Stomach (tissue), 9 donors: ENCODE results near the gene S100A9. TPM values are rescaled to one million over a fixed set of nuclear protein-coding genes. Genes with fewer than 3 reads are reported as not detected.

Experiments
- DNase-seq, 2 donors: peaks; one replicate each; pipeline versions ENCODE4 v3.0.0 to v3.0.0-alpha.2; 2013 to 2019
- H3K27ac ChIP-seq, 5 donors: fragments of 200-600 bp in 4 of 5; sonication (generic) in 4 of 5; one replicate each; pipeline ENCODE4 v1.5.1; 2013 to 2019; ENCODE audit warnings: mild to moderate bottlenecking in 1 of 5, moderate library complexity in 1 of 5
- H3K27me3 ChIP-seq, 3 donors: fragments of 200-600 bp; sonication (generic); one replicate each; pipeline ENCODE4 v1.5.1; 2017 to 2019; ENCODE audit warnings: mixed run types in 1 of 3
- H3K36me3 ChIP-seq, 4 donors: fragments of 200-600 bp; sonication (generic); 1 replicate in 3 of 4; 2 replicates in 1 of 4; pipeline ENCODE4 v1.5.1; 2016 to 2019
- H3K4me1 ChIP-seq, 4 donors: fragments of 200-600 bp; sonication (generic); one replicate each; pipeline ENCODE4 v1.5.1; 2016 to 2019
- H3K4me3 ChIP-seq, 4 donors: fragments of 200-600 bp; sonication (generic) in 3 of 4; one replicate each; pipeline ENCODE4 v1.5.1; 2016 to 2019; ENCODE audit warnings: mild to moderate bottlenecking in 1 of 4
- H3K9me3 ChIP-seq, 4 donors: fragments of 200-600 bp; sonication (generic); one replicate each; pipeline ENCODE4 v1.5.1; 2016 to 2019
- CTCF ChIP-seq, 7 experiments: fragments of 450-650 bp in 4 of 7; fragments of 200-600 bp in 3 of 7; sonication (generic) in 3 of 7; IDR thresholded peaks; one replicate each; pipeline ENCODE4 v1.5.1; 2016 to 2019; ENCODE audit warnings: antibody characterized with exemption in 7 of 7, control low read depth in 2 of 7, mild to moderate bottlenecking in 1 of 7
- EP300 ChIP-seq: sonication (generic); formaldehyde crosslinking; IDR thresholded peaks from one replicate; pipeline ENCODE4 v1.6.1; 2017; ENCODE audit warnings: antibody characterized with exemption
- POLR2A ChIP-seq, 4 donors: fragments of 450-650 bp; IDR thresholded peaks; one replicate each; pipeline ENCODE4 v1.6.1; 2016; ENCODE audit warnings: antibody characterized with exemption in 4 of 4, control low read depth in 2 of 4, mild to moderate bottlenecking in 1 of 4, moderate library complexity in 1 of 4
- POLR2AphosphoS5 ChIP-seq, 3 donors: sonication (generic); formaldehyde crosslinking; IDR thresholded peaks; one replicate each; pipeline ENCODE4 v1.6.1; 2016; ENCODE audit warnings: antibody characterized with exemption in 3 of 3
- WGBS, 5 donors: extraction: QIAGEN DNeasy Blood & Tissue Kit in 3 of 5; methylation state at CpG; one replicate each; pipeline versions ENCODE4 v1.1.5 to v1.1.7; 2013 to 2018; 5-methylcytosine and 5-hydroxymethylcytosine counted together
- intact Hi-C: fragments of 100-400 bp; cut with DNase I; formaldehyde crosslinking; loops from one replicate; pipeline ENCODE4 v1.15.1; 2023; ENCODE audit warnings: low total_unique reads
- polyA plus RNA-seq, 3 donors: library from polyadenylated mRNA; stranded (reverse); fragments of 200-250 nt; gene quantifications; one replicate each; pipeline ENCODE4 v1.2.3, GENCODE V29; 2013
- total RNA-seq, 5 donors: library from RNA; depleted of rRNA; stranded (reverse); fragments of >200 nt; gene quantifications; one replicate each; pipeline versions ENCODE4 v1.1.0 to v1.2.3, GENCODE V29; 2014 to 2016
- donor health status: healthy with polysubstance abuse.
- donor health status: Bipolar disorder and iron deficiency.
- donor health status: healthy.

The S100A9 gene
- total and polyA plus RNA-seq, 8 donors: 17.4 to 9,878 (median 276) TPM; not detected in 1

DNA sequence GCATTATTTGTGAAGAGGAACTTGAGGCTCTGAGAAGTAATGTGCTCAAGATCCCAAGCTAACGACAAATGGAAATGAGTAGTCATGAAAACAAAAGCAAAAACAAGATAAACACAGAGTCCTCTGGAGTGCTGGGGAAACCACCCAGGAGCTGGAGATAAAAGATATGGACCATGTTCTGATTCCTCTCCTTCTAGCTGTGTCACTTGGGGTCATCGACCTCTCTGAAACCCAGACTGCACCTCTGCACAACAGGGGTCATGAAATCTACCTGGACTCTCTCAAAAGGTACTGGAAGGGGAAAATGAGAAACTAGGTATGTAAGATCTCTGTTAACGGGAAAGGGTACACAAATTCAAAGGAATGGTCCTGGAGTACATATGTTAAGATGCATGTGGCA is 15.5 kb upstream of the S100A9 start:
- intact Hi-C loops: no loop called here
- Histone ChIP-seq H3K27ac (no peak overlapping the region), H3K4me1 (peaks cover 0 to 14% (median 0%) of the 10 kb centered on the region in 4 donors), H3K36me3 (no peaks in the 10 kb centered on the region), H3K4me3 (no peak overlapping the region), H3K27me3 (peaks cover 0 to 44% (median 0%) of the 10 kb centered on the region in 3 donors), H3K9me3 (no peaks in the 10 kb centered on the region)
- DNase-seq: no peak
- no peak for TF ChIP-seq POLR2AphosphoS5 (IDR thresholded peaks at IDR 0.05)
- TF ChIP-seq CTCF (IDR thresholded peaks at IDR 0.05): no peak
- TF ChIP-seq POLR2A (IDR thresholded peaks at IDR 0.05): no peak
- TF ChIP-seq EP300: no peak
- 60 to 70% (median 64%) methylated on average over 3 of the region's 3 CpGs for WGBS, 5 donors

- TF ChIP-seq EP300 (no peak), POLR2A (IDR thresholded peaks at IDR 0.05) (no peak), POLR2AphosphoS5 (IDR thresholded peaks at IDR 0.05) (no peak), CTCF (IDR thresholded peaks at IDR 0.05) (no peak)
- intact Hi-C loops: no loop called here
- Histone ChIP-seq H3K27me3 (peaks cover 0 to 52% (median 4%) of the 10 kb centered on the region in 3 donors), H3K36me3 (no peaks in the 10 kb centered on the region), H3K27ac (no peak overlapping the region), H3K4me1 (peaks cover 0 to 14% (median 0%) of the 10 kb centered on the region in 4 donors), H3K9me3 (no peaks in the 10 kb centered on the region), H3K4me3 (no peak overlapping the region)
- no peak for DNase-seq
- WGBS, 5 donors: 40 to 62% (median 45%) methylated on average over 5 of the region's 5 CpGs
These were observed 14.5 kb upstream of the S100A9 start for GRCh38 chr1:153343040-153343681.

DNA sequence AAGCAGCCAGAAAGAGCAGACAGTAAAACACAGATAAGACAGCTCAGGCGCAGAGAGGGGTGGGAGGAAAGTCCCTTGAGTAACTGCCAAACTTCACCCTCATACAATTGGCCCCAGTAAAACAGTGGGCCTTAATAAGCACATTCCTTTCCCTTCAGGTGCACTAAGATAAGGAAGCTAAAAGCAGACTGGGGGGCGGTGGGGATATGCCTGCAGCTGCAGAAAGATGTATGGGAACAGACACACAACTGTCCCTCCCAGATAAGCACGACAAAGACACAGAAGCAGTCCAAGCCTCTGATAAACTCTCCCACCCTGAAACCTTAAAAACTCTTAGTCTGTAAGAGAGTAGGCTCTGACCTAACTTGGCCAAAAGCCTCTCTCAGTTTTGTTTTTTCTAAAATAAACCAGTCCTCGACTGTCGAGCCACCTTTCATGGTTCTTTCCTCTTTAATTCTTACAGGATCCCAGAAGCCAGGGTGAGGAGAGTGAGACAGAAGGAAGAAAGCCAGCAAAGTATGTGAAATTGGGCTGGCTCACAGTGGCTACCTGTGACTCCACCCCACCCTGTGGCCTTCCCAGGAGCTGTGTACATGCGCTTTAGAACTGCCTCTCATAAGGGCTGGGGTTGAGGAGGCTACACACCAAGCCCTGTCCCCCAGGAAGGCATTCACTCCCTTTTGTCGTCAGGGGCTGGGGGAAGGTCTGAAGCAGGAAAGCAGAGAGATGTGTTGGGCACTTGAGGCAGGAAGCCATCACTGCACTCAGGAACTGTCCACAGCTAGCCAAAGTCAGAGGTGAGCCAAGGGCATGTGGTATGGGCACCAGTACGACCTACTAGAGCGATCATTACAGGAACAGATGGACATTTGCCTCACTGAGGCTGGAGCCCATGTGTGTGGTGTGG is 13.6 kb upstream of the S100A9 start:
- DNase-seq: no peak
- no peak overlapping the region for H3K27ac ChIP-seq
- intact Hi-C loops: no loop called here

More for the DNA sequence above, 13.6 kb upstream of the S100A9 start:
- Histone ChIP-seq H3K4me1 (peaks cover 0 to 14% (median 0%) of the 10 kb centered on the region in 4 donors), H3K9me3 (no peaks in the 10 kb centered on the region), H3K36me3 (no peaks in the 10 kb centered on the region), H3K27me3 (peaks cover 0 to 62% (median 7%) of the 10 kb centered on the region in 3 donors), H3K4me3 (no peak overlapping the region)
- WGBS, 5 donors: 40 to 49% (median 45%) methylated on average over 7 to 9 of the region's 9 CpGs
- TF ChIP-seq EP300 (no peak), POLR2A (IDR thresholded peaks at IDR 0.05) (no peak), POLR2AphosphoS5 (IDR thresholded peaks at IDR 0.05) (no peak), CTCF (IDR thresholded peaks at IDR 0.05) (no peak)
